Sigmoid colon (tissue), 4 donors: ENCODE results near the gene SLC38A6.

ENCODE experiments used
- EP300 ChIP-seq, 4 donors: sonication (generic); formaldehyde crosslinking; IDR thresholded peaks; one replicate each; pipeline ENCODE4 v1.6.1; 2017; ENCODE audit warnings: antibody characterized with exemption in 4 of 4
- POLR2AphosphoS5 ChIP-seq, 4 donors: sonication (generic); formaldehyde crosslinking; IDR thresholded peaks; one replicate each; pipeline ENCODE4 v1.6.1; 2017; ENCODE audit warnings: antibody characterized with exemption in 4 of 4
- TF ChIP-seq, protein P1 (sequence below), 4 experiments: fragments of 450-650 bp in 3 of 4; fragments of 200-600 bp in 1 of 4; IDR thresholded peaks; one replicate each; pipeline ENCODE4 v1.5.1; 2016 to 2019; ENCODE audit warnings: antibody characterized with exemption in 4 of 4, mild to moderate bottlenecking in 3 of 4, moderate library complexity in 2 of 4

DNA sequence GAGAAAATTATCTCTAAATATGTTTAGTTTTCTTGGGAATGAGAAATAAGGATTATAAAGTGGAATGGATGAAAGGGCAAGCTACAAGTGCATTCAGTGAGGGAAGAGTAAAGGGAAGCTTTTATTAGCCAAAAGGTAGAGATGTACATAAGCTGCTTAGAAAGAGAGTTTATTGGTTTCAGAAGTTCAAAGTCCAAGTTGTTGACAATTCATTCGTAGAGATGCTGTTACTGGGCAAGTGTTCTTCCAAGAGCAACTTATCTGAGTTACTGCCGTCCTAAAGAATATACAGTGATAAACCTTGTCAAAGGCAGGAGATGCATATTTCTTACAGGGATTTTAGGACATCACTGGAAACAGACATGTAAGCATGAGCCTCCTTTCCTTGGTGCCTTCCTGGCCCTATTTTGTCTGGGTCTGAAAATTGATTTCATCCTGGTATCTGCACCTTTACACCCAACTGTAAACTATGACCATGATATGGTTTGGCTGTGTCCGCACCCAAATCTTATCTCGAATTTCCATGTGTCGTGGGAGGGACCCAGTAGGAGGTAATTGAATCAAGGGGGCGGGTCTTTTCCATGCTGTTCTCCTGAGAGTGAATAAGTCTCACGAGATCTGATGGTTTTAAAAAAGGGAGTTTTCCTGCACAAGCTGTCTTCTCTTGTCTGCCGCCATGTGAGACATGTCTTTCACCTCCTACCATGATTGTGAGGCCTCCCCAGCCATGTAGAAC, 47.0 kb upstream of the SLC38A6 start:
- TF ChIP-seq, protein P1, sequence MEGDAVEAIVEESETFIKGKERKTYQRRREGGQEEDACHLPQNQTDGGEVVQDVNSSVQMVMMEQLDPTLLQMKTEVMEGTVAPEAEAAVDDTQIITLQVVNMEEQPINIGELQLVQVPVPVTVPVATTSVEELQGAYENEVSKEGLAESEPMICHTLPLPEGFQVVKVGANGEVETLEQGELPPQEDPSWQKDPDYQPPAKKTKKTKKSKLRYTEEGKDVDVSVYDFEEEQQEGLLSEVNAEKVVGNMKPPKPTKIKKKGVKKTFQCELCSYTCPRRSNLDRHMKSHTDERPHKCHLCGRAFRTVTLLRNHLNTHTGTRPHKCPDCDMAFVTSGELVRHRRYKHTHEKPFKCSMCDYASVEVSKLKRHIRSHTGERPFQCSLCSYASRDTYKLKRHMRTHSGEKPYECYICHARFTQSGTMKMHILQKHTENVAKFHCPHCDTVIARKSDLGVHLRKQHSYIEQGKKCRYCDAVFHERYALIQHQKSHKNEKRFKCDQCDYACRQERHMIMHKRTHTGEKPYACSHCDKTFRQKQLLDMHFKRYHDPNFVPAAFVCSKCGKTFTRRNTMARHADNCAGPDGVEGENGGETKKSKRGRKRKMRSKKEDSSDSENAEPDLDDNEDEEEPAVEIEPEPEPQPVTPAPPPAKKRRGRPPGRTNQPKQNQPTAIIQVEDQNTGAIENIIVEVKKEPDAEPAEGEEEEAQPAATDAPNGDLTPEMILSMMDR (IDR thresholded peaks at IDR 0.05): no peak
- no peak for TF ChIP-seq EP300 (IDR thresholded peaks at IDR 0.05)
- no peak for TF ChIP-seq POLR2AphosphoS5 (IDR thresholded peaks at IDR 0.05)
